Lower leg skin (tissue), 4 donors: ENCODE measurements around the gene TRIO. TPM values are rescaled to one million over a fixed set of nuclear protein-coding genes. Genes with fewer than 3 reads are reported as not detected.

Experiments used
- DNase-seq, 2 donors: peaks; one replicate each; pipeline ENCODE4 v3.0.0-alpha.2; 2019; ENCODE audit warnings: low spot score in 2 of 2
- H3K4me3 ChIP-seq: fragments of 200-600 bp; sonication (generic); 2 replicates; pipeline ENCODE4 v1.5.1; 2017; ENCODE audit warnings: mild to moderate bottlenecking, low read depth; ENCODE audit not compliant: poor library complexity, severe bottlenecking
- POLR2A ChIP-seq, 2 donors: fragments of 450-650 bp; IDR thresholded peaks; one replicate each; pipeline ENCODE4 v1.6.1; 2016 to 2017; ENCODE audit warnings: antibody characterized with exemption in 2 of 2, mild to moderate bottlenecking in 1 of 2, moderate library complexity in 1 of 2
- WGBS, 2 donors: methylation state at CpG; one replicate each; pipeline ENCODE4 v1.1.5; 2018; 5-methylcytosine and 5-hydroxymethylcytosine counted together
- intact Hi-C: fragments of 100-400 bp; cut with DNase I; formaldehyde crosslinking; loops from one replicate; pipeline ENCODE4 v1.15.0; 2023; ENCODE audit warnings: low total_unique reads
- total RNA-seq, 4 donors: library from RNA; depleted of rRNA; stranded (reverse); fragments of >200 nt; gene quantifications; one replicate each; pipeline ENCODE4 v1.1.0, GENCODE V29; 2016
- TF ChIP-seq, protein P1 (sequence below), 3 donors: fragments of 450-650 bp; IDR thresholded peaks; one replicate each; pipeline ENCODE4 v1.5.1; 2016; ENCODE audit warnings: antibody characterized with exemption in 3 of 3, mild to moderate bottlenecking in 3 of 3, moderate library complexity in 2 of 3

TRIO gene
- total RNA-seq, 4 donors from 2014 or later = 47.8 to 101 (median 64.5) TPM

DNA sequence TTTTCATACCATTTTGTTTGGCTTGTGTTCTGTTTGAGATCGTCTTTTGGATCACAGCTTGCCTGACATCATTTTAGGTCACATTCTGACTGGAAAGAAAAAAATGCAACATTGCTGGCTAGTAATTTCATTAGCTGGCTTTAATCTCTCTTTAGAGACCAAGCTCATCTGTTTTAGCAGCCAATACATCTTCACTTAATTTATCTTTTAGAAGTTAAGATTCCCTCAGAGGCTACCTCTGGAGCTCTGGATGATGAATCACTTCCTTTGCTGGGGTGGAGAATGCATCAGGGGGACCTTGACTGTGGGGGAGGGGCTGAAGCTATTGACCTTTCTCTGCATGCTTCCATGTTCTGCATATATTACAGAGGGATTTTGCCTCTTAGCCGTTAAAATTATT lies 256.9 kb downstream of the TRIO start:
- TF ChIP-seq, protein P1, sequence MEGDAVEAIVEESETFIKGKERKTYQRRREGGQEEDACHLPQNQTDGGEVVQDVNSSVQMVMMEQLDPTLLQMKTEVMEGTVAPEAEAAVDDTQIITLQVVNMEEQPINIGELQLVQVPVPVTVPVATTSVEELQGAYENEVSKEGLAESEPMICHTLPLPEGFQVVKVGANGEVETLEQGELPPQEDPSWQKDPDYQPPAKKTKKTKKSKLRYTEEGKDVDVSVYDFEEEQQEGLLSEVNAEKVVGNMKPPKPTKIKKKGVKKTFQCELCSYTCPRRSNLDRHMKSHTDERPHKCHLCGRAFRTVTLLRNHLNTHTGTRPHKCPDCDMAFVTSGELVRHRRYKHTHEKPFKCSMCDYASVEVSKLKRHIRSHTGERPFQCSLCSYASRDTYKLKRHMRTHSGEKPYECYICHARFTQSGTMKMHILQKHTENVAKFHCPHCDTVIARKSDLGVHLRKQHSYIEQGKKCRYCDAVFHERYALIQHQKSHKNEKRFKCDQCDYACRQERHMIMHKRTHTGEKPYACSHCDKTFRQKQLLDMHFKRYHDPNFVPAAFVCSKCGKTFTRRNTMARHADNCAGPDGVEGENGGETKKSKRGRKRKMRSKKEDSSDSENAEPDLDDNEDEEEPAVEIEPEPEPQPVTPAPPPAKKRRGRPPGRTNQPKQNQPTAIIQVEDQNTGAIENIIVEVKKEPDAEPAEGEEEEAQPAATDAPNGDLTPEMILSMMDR (IDR thresholded peaks at IDR 0.05) = no peak
- no peak for TF ChIP-seq POLR2A (IDR thresholded peaks at IDR 0.05)
- intact Hi-C loops = no loop called here
- WGBS, 2 donors = 58 to 75% methylated on average over 2 of the region's 2 CpGs
- no peak for DNase-seq
- no peak overlapping the region for H3K4me3 ChIP-seq

DNA sequence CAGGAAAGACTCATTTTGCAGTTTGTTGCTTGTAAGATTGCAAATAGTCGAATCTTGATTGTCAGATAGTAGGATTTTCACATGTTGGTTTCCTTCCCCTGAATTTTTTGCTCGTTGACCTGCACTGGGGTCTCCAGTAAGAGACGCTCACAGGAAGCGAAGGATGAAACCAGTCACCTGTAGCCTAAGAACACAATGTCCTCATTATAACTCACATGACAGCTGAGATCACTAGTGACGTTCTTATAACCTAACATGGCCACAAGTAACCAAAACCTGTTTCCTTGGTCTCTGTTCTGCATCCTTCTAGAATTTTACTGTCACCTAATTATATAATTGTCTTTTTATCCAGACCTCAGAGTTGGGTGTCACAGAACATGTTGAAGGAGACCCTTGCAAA lies 257.5 kb downstream of the TRIO start:
- WGBS, 2 donors = 90 to 94% methylated on average over 5 of the region's 5 CpGs
- no peak overlapping the region for H3K4me3 ChIP-seq
- intact Hi-C loops = no loop called here
- DNase-seq = no peak
- TF ChIP-seq, protein P1 (IDR thresholded peaks at IDR 0.05) = no peak

DNA sequence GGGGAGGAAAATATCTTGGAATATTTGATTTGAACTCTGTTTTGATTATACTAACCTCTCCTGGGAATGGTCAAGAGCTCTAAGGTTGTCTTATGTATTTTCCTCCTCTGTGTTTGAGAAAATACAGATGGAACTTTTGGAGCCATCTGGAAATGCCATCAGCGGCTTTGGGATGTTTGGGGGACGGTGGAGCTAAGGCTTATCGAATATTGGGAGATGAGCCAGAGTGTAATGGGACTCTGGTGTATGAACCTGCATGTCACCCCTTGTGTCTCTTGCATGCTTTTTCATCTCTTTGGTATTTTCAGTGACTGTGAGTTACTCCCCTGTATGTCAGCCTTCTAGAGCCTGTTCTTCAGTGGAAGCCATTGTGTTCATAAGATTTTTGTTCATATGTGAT lies 258.5 kb downstream of the TRIO start:
- TF ChIP-seq, protein P1 (IDR thresholded peaks at IDR 0.05) = no peak
- TF ChIP-seq POLR2A (IDR thresholded peaks at IDR 0.05) = no peak
- intact Hi-C loops = no loop called here
- 90 to 94% methylated on average over 3 of the region's 3 CpGs for WGBS, 2 donors
- no peak for DNase-seq
- no peak overlapping the region for H3K4me3 ChIP-seq

DNA sequence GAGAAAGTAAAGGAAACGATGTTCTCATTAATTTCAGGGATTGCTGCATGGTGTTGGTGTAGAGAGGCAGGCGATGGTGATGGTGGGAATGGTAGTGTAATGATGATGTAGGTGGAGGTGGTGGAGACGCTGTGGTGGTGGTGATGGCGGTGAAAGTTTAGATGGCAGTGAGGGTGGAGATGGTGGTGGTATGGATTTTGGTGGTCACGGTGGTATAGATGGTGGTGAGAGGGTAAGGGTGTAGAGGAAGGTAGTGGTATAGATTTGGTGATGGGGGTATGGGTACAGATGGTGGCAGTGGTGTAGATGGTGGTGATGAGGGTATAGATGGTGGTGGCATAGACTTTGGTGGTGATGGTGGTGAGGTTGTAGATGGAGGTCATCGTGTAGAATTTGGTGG lies 259.3 kb downstream of the TRIO start:
- no peak overlapping the region for H3K4me3 ChIP-seq
- TF ChIP-seq, protein P1 (IDR thresholded peaks at IDR 0.05) = no peak
- no peak for TF ChIP-seq POLR2A (IDR thresholded peaks at IDR 0.05)
- intact Hi-C loops = no loop called here
- WGBS, 2 donors = 97% methylated on average over 6 of the region's 6 CpGs
- no peak for DNase-seq

DNA sequence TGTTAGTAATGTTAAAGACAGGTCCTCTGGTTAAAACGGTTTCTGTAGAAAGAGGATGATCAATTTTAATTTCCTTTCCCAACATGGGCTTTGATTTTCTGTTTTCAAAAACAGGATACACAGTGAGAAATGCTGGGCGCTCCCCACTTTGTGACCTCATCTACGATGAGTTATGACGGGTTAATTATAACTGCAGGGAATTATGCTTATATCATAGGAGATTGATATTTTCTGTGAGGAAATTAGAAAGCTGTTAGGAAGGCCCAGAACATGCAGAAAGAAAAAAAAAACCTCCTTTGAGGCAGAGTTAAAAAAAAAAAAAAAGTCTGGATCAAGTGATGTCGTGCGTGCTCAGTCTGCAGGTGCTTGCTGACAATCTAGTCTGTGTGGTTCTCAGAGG lies 261.6 kb downstream of the TRIO start:
- H3K4me3 ChIP-seq = no peak overlapping the region
- TF ChIP-seq, protein P1 (IDR thresholded peaks at IDR 0.05) = no peak
- no peak for TF ChIP-seq POLR2A (IDR thresholded peaks at IDR 0.05)
- no peak for DNase-seq
- intact Hi-C loops = no loop called here
- WGBS, 2 donors = 86 to 90% methylated on average over 6 of the region's 6 CpGs

DNA sequence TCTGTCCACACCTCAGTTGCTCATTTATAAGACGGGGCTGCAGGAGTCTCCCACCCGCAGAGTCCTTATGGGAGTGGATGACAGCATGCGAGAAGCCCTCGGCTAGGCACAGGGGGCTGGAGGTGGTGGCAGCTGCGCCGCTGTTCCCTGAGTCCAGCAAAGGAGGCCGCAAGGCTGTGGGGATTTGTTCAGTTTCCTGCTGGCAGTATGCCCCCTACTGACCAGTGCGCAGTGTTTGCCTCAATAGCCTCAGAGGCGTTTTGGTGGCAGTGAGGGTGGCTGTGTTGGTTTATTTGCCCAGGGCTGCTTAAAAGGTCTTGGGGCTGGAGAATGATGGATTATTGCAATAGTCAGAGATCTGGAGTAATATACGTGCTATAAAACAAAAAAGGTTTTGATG lies 262.1 kb downstream of the TRIO start:
- no peak for DNase-seq
- no peak for TF ChIP-seq POLR2A (IDR thresholded peaks at IDR 0.05)
- TF ChIP-seq, protein P1 (IDR thresholded peaks at IDR 0.05) = no peak
- H3K4me3 ChIP-seq = no peak overlapping the region
- WGBS, 2 donors = 89 to 95% methylated on average over 10 of the region's 10 CpGs
- intact Hi-C loops = no loop called here
